Chondrocyte (in vitro differentiated cells): ENCODE results near the gene COA8. TPM values are rescaled to one million over a fixed set of nuclear protein-coding genes. Genes with fewer than 3 reads are reported as not detected.
A peak's percentile ranks its signal among the peaks of the same experiment; 100 is the strongest.

Source experiments
- DNase-seq: peaks from one replicate; pipeline ENCODE4 v3.0.0; 2021; ENCODE audit warnings: mixed read lengths, low spot score
- H3K27ac Mint-ChIP-seq: one replicate; pipeline ENCODE4 v1.8.0; 2021; ENCODE audit warnings: mild to moderate bottlenecking, moderate library complexity, mixed read lengths; ENCODE audit not compliant: unreplicated experiment
- H3K27me3 Mint-ChIP-seq: 2 replicates; pipeline ENCODE4 v1.8.0; 2021; ENCODE audit warnings: low read depth, mixed read lengths
- H3K36me3 Mint-ChIP-seq: 2 replicates; pipeline ENCODE4 v1.8.0; 2021; ENCODE audit warnings: low read depth, mixed read lengths
- H3K4me1 Mint-ChIP-seq: 2 replicates; pipeline ENCODE4 v1.8.0; 2021; ENCODE audit warnings: low read depth, mild to moderate bottlenecking, mixed read lengths
- H3K4me3 Mint-ChIP-seq: one replicate; pipeline ENCODE4 v1.8.0; 2021; ENCODE audit warnings: mild to moderate bottlenecking, moderate library complexity, mixed read lengths; ENCODE audit not compliant: unreplicated experiment
- H3K9me3 Mint-ChIP-seq: 2 replicates; pipeline ENCODE4 v1.8.0; 2021; ENCODE audit warnings: low read depth, mixed read lengths
- CTCF ChIP-seq: fragments of 200-600 bp; sonication (generic); IDR thresholded peaks from 2 replicates; pipeline ENCODE4 v1.5.0; 2021; ENCODE audit warnings: antibody characterized with exemption, mild to moderate bottlenecking, moderate library complexity
- total RNA-seq: library from RNA; stranded (reverse); gene quantifications from 3 replicates; pipeline ENCODE4 v1.2.1, GENCODE V29; 2021

Gene COA8
- total RNA-seq, 1 donor from 2014 or later = 51.9 TPM

GRCh38 chr14:103544388-103545218, 18.2 kb upstream of the COA8 start:
- Mint-ChIP-seq H3K27ac (no peak overlapping the region), H3K27me3 (no peaks in the 10 kb centered on the region), H3K9me3 (no peaks in the 10 kb centered on the region), H3K4me1 (peaks cover 26% of the 10 kb centered on the region), H3K36me3 (no peaks in the 10 kb centered on the region), H3K4me3 (no peak overlapping the region)
- no peak for TF ChIP-seq CTCF
- DNase-seq = peak; percentile 83

- Mint-ChIP-seq H3K36me3 (no peaks in the 10 kb centered on the region), H3K27me3 (no peaks in the 10 kb centered on the region), H3K9me3 (no peaks in the 10 kb centered on the region), H3K4me3 (no peak overlapping the region), H3K27ac (no peak overlapping the region), H3K4me1 (peaks cover 25% of the 10 kb centered on the region)
- DNase-seq = peak; percentile 74
- TF ChIP-seq CTCF = no peak
Observed at GRCh38 chr14:103545219-103545914, 17.4 kb upstream of the COA8 start.

GRCh38 chr14:103545915-103546651, 16.7 kb upstream of the COA8 start:
- peaks cover 19% of the 10 kb centered on the region for H3K4me1 Mint-ChIP-seq
- H3K9me3 Mint-ChIP-seq = no peaks in the 10 kb centered on the region
- no peak for TF ChIP-seq CTCF
- no peak overlapping the region for H3K4me3 Mint-ChIP-seq
- DNase-seq = peak; percentile 91
- no peaks in the 10 kb centered on the region for H3K27me3 Mint-ChIP-seq
- no peaks in the 10 kb centered on the region for H3K36me3 Mint-ChIP-seq
- H3K27ac Mint-ChIP-seq = no peak overlapping the region

GRCh38 chr14:103546652-103547454, 15.9 kb upstream of the COA8 start:
- no peak overlapping the region for H3K4me3 Mint-ChIP-seq
- H3K27ac Mint-ChIP-seq = no peak overlapping the region
- peak; percentile 90 for DNase-seq
- H3K9me3 Mint-ChIP-seq = no peaks in the 10 kb centered on the region
- no peaks in the 10 kb centered on the region for H3K27me3 Mint-ChIP-seq
- H3K4me1 Mint-ChIP-seq = peaks cover 17% of the 10 kb centered on the region
- TF ChIP-seq CTCF = peak; percentile 100
- no peaks in the 10 kb centered on the region for H3K36me3 Mint-ChIP-seq
